COLO668 (cell line): ENCODE data around the gene MAP4.
A peak's percentile ranks its signal among the peaks of the same experiment; 100 is the strongest.
"Not testable (repeated sequence)": the region's sequence is repeated elsewhere in the genome, so short reads cannot be mapped to it uniquely, and the experiment has no call there.

Source experiments
- DNase-seq: peaks from one replicate; lab custom pipeline; 2025; ENCODE audit not compliant: unreplicated experiment; lab: John Stamatoyannopoulos, UW

MAP4 gene

GRCh38 chr3:47849186-47849698 lies 167.0 kb downstream of the MAP4 start:
- DNase-seq = no peak

- no peak for DNase-seq
These were observed 167.6 kb downstream of the MAP4 start for GRCh38 chr3:47848599-47849117.

GRCh38 chr3:47847801-47848518 lies 168.3 kb downstream of the MAP4 start:
- DNase-seq = no peak

GRCh38 chr3:47847260-47847659 lies 169.0 kb downstream of the MAP4 start:
- no peak for DNase-seq

- DNase-seq = no peak
These were observed 169.4 kb downstream of the MAP4 start for GRCh38 chr3:47846880-47847248.

- no peak for DNase-seq
These were observed 169.9 kb downstream of the MAP4 start for GRCh38 chr3:47846186-47846879.

- no peak for DNase-seq
These were observed 174.3 kb downstream of the MAP4 start for GRCh38 chr3:47841786-47842349.

GRCh38 chr3:47838503-47838902 lies 177.7 kb downstream of the MAP4 start:
- no peak for DNase-seq

GRCh38 chr3:47836986-47837385 lies 179.2 kb downstream of the MAP4 start:
- no peak for DNase-seq

- not testable (repeated sequence) for DNase-seq
These were observed 186.7 kb downstream of the MAP4 start for GRCh38 chr3:47829482-47829881.

GRCh38 chr3:47825590-47825989 lies 190.6 kb downstream of the MAP4 start:
- no peak for DNase-seq

GRCh38 chr3:47824541-47825473 lies 191.4 kb downstream of the MAP4 start:
- peak; percentile 85 for DNase-seq

- no peak for DNase-seq
These were observed 198.6 kb downstream of the MAP4 start for GRCh38 chr3:47817609-47818008.

GRCh38 chr3:47813551-47814177 lies 202.6 kb downstream of the MAP4 start:
- no peak for DNase-seq

GRCh38 chr3:47804577-47804976 lies 211.6 kb downstream of the MAP4 start:
- DNase-seq = no peak

- no peak for DNase-seq
These were observed 212.7 kb downstream of the MAP4 start for GRCh38 chr3:47803480-47804025.

GRCh38 chr3:47802734-47803479 lies 213.3 kb downstream of the MAP4 start, which contains the start of gene DHX30:
DHX30 (plus strand) TSS chr3:47803138; CDS start chr3:47810684, 7,546 bp downstream.
- DNase-seq = peak; percentile 82
